Epithelial cell of prostate (primary cell): Measurements from ENCODE around the gene KRT5.
A peak's percentile ranks its signal among the peaks of the same experiment; 100 is the strongest.
"Not testable (repeated sequence)": the region's sequence is repeated elsewhere in the genome, so short reads cannot be mapped to it uniquely, and the experiment has no call there.

Experiments used
- DNase-seq: peaks from one replicate; pipeline ENCODE4 v3.0.0-alpha.2; 2011; ENCODE audit warnings: low read depth, low spot score
- H3K27ac ChIP-seq: fragments of 450-650 bp; 2 replicates; pipeline ENCODE4 v1.5.1; 2017; ENCODE audit warnings: mild to moderate bottlenecking

Gene KRT5

DNA sequence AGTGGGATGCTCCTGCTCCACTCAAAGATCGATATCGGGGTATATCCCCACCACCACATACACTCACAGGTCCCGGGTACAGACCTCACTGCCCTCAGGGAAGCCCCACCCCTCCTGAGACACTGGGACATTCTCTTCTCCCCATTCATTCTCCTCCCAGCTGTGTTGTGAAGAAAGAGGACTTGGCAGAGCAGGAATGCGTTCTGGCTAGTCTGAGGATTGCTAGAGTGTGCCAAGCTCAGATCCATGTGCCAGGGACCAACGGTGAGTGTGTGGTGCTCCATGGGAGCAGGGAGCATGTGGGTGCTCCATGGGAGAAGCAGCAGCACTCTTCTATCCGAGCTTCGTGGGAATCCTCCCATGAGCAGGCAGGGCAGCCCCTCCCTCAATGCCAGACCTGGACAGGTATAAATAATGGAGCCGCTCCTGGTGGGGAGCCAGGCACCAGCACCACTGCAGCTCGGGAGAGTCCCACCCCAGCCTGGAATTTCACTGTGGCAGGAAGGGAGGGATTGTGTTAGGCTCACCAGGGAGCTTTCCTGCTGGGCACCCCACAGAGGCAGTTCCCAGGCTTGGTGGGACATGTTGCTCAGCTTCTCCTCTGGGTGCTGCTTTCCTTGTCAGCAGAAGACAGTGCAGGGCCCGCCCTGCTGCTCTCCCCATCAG lies 2.3 kb upstream of the KRT5 start:
- DNase-seq = no peak
- peak overlapping the region; percentile 97 for H3K27ac ChIP-seq

DNA sequence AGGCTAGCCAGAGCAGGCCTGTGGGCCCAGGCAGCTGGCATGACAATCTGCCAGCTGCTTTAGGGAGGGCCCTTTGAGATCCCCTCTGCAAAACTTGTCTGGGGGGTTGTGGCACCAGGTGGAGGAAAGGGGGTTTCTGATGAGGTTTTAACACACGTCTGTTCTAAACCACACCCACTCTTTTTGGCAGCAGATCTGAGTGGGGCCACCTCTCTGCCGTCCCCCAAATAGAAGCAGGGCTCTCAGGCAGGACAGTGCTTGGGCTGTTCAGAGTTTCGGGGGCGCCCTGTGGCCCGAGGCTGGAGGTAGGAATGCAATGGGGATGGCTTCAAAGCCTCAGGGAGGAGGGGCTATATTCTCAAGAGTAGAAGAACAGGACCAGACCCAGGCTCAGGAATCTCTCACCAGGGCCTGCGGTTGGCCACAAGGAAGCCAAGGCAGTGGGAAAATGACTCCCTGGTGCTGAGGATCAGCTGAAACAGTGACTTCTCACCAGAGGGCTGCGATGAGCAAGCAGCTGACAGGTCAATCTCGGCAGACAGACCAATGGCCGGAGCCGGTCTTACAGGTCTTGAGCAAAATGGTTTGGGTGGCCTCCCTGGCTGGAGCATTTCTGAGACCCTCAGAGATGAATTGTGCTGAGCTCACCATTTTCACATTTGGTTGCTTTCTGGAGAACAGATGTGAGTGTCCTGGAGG lies 1.5 kb upstream of the KRT5 start:
- DNase-seq = peak; percentile 92
- H3K27ac ChIP-seq = peak overlapping the region; percentile 97

DNA sequence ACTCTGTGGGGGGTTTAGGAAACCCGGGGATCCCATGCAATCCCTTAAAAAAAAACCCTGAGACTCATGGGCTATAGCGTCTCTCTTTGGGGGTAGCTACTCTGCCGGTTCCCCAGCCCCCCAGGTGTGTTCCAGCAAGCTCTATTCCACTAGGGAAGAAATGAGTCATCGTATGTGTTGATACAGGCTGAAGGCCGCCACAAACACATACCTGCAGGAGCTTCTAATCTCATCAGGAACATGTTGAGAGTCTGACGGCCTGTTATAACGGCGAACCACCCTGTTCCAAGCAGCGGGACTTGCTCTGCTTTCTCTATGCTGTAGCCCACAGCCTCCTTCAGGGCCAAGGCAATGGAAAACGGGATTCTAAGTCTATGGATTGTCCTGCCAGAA lies 977 bp upstream of the KRT5 start:
- peak overlapping the region; percentile 97 for H3K27ac ChIP-seq
- peak; percentile 95 for DNase-seq

DNA sequence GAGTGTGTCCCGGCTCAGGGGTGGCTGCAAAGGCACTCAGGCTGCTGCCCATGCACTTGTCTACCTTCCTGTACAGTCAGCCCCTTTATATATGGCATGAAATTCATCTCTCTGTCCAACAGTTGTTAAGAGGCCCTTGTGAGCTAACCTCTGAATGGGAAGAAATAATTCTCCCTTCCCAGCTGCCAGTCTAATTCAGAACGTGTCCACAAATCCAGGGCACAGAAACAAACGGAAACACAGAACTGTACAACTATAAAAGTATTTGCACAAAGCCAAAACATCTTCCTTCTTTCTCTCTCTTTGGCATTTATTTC lies 849 bp downstream of the KRT5 start:
- peak overlapping the region; percentile 97 for H3K27ac ChIP-seq
- no peak for DNase-seq

DNA sequence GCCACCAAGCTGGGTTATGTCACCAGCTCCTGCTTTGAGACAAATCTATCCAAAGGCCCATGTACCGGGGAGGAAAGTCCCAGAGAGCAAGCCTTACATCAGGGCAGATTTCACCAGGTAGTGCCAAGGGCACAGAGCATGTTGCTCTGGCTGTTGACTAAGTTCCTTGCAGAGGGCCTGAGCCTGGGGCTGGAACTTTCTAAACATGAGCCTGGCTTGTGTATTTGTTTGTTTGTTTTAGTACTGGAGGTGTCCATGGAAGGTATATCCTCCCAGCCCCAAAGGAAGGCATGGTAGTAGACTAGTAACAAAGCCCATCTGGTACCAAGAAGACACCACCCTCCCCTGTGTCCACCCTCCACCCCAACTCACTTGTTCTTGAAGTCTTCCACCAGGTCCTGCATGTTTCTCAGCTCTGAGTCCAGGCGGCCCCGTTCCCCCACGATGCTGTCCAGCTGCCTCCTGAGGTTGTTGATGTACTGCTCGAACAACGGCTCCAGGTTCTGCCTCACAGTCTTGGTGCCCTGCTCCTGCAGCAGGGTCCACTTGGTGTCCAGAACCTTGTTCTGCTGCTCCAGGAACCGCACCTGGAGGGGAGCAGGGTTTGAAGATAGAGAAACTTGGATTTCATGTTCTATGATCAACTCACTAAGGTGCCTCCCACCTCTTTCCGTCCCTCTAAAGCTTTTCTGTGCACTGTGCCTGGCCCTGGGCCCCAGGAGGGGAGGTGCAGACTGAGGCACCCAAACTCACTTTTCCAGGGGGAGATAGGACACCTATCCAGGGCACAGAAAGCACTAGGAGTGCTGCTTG lies 1.4 kb downstream of the KRT5 start:
- H3K27ac ChIP-seq = peak overlapping the region; percentile 97
- no peak for DNase-seq

DNA sequence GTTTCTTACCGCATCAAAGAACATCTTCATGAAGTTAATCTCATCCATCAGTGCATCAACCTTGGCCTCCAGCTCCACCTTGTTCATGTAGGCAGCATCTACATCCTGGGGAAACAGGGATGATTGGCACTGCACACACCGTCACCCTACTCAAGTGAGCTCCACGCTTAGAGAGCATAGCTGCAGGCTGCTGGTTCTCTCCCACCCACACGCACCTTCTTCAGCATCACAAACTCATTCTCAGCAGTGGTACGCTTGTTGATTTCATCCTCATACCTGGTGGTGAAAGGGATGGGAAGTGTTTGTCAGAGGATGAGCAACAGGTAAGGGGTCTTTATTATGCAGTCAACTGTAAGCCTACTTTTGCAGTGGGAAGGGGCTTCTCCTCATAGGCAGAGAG lies 2.3 kb downstream of the KRT5 start:
- DNase-seq = no peak
- peak overlapping the region; percentile 97 for H3K27ac ChIP-seq

DNA sequence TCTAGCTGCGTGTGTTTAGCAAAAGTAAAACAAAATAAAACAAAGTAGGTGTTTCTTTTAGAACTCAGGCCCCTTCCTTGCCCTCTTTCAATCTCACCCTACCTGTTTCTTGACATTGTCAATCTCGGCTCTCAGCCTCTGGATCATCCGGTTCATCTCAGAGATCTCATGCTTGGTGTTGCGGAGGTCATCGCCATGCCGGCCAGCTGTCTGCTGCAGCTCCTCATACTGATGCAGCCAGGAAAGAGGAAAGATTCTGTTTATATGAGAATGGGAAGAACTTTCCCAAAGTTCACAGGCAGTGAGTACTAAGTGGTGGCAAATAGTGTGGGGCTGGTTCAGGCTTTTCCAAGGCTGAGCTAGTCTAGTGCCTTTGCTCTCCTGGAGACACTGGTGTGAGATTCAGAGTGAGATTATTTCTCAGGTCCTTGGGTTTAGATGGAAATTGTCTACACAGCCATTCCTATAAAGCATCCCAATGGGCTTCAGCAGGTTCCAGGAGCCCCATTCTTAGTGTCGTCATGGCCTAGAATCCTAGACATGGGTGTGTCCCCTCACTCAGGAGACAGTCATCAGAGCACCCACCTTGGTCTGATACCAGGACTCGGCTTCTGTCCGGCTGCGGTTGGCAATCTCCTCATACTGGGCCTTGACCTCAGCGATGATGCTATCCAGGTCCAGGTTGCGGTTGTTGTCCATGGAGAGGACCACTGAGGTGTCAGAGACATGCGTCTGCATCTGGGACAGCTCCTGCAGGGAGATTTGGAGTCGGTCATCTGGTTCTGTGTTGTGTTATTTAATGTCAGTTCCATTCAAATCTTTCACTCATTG lies 3.0 kb downstream of the KRT5 start:
- peak overlapping the region; percentile 97 for H3K27ac ChIP-seq
- no peak for DNase-seq

DNA sequence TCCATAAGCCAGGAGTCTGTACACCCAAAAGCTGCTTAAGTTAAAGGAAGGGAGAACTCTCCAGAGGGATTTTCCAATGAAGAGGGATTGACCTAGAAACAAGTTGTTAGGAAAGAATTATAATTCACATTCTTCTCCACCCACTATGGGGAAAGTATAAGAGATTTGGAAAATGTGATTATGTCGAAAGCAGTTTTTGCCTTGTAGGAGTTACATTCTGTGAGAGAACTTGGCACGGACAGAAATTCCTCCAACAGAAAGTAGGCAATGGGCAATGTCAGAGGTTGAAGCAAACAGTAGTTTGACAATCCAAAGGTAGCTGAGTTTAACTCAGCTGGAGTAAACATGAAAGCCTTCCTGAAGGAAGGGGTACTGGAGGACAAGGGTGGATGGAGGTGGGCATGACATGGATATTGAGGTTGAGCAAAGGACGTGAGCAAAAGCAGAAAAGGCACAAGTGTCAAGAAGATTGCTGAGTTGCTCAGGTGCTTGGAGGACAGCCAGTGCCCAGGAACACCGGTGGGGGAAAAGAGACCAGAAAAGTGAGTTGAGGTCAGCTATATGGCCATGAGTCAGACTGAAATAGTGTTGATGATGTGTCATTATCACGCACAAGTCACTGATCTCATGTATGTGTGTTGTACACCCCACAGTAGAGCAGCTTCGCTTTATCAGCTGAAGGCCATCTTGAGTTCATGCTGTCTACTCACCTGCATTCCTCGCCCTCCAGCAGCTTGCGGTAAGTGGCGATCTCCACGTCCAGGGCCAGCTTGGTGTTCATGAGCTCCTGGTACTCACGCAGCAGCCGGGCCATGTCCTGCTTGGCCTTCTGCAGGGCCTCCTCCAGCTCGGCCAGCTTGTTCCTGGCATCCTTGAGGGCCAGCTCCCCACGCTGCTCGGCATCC lies 4.0 kb downstream of the KRT5 start:
- H3K27ac ChIP-seq = peak overlapping the region; percentile 97
- DNase-seq = no peak

DNA sequence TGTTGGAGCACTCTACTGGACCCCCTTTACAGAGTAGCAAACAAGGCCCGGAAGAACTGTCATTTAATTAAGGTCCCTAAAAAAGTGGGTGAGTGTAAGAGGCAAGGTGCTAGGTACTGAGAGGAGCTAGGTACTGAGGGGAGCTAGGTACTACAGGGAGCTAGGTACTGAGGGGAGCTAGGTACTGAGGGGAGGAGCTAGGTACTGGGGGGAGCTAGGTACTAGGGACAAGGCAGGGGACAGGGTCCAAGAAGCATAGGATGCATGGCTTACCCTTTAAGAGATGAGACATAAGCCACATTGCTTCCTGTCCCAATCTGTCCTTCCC lies 4.9 kb downstream of the KRT5 start:
- DNase-seq = no peak
- peak overlapping the region; percentile 97 for H3K27ac ChIP-seq

DNA sequence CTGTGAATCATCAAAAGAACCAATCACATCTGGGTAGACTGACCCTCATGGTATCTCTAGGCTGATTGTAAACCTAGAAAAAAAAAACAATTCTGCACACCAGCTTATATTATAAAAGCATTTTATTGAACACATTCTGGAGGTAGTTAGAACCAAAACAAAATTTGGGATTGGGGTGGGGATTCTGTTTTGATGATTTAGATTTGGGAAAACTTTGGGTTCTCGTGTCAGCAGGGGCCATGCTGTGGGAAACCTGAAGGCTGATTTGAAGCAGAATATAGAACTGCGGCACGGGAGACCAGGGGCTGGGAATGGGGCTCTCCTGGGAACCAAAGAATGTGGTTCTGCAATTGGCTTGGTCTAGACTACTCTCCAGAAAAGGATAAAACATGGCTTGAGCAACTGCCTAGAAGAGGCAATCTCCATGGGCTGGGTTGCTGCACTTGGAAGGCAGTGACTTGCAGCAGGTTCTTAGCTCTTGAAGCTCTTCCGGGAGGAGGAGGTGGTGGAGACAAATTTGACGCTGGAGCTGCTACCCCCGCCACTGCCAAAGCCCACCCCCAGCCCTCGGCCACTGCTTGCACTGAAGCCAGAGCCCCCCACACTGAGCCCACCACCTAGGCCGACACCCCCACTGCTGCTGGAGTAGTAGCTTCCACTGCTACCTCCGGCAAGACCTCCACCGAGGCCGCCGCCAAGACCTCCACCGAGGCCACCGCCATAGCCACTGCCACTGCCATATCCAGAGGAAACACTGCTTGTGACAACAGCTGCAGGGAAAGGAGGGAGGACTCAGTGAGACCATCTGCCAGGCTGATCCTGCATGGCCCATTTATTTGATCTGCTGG lies 5.5 kb downstream of the KRT5 start:
- no peak for DNase-seq
- H3K27ac ChIP-seq = peak overlapping the region; percentile 97

DNA sequence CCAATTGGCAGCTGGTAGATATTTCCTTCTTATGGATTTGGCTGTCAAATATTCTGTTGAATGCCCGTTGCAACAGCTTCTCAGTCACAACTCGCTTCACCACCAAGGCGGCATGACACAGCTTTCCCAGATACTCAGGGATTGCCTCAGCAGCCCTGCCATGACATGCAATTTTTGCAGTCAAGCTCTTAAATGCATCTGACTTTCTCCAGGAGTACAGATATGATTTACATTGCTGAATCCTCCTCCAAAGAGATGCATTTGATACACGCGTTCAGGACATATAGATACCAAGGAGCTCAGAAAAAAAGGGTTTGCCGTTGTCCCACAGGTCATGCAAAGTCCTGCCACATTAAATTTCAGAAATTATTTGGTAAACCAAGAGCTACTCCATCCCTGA lies 6.5 kb downstream of the KRT5 start:
- DNase-seq = no peak
- peak overlapping the region; percentile 97 for H3K27ac ChIP-seq

DNA sequence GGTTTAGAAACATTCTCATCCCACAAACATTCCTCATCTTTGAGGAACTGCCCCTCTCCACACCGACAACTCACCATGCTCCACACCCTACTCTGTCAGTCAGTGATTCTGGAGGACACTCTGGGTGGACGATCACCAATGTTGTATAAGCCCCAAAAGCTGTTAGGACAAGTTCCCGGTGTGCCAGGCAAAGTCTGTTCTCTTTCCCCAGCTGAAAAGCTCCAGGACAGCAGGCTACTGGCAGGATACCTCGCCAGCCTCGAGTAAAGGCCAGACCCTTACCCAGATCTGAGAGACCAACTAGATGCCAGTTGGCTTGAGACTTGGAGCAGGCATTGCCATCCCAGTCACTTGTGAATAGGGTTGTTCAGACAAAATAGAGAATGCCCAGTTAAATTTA lies 12.0 kb downstream of the KRT5 start:
- H3K27ac ChIP-seq = peak overlapping the region; percentile 39
- no peak for DNase-seq

DNA sequence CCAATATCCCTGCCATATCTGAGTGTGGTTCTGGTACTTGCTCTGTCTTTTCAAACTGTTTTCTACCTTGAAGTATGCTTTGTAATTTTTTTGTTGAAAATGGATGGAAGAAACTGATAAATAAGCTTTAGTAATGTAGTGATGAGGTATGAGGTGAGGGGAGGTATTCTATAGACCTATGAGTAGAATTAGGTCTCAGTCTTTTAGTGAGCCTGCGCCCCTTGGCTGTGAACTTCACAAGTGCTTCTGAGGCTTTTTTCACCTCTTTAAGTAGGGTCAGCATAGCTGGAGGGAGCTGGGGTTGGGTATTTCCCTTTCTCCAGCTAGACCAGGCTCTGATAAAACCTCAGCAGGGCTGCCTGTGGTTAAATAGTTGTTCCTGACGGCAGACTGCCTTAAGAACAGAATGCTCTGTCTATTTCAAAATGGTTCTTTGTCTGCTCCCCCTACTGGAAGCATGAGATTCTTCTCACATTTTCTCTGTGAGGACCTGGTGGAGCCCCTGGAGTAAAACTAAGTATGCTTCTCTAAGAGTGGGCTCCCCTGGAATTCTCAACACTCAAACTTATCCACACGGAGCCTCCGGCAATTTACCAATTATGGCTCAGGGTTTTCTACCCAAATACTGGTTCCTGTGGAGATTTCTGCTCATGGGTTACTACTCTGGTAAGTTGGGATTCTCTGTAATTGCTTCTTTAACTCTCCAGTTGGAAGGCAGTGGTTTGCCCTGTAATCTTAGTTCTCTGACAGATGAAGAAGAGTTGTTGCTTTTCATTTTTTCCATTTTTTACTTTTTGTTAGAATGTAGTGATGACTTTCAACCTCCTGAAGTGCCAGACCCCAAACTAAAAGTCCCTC lies 13.1 kb downstream of the KRT5 start:
- H3K27ac ChIP-seq = peak overlapping the region; percentile 39
- DNase-seq = no peak

DNA sequence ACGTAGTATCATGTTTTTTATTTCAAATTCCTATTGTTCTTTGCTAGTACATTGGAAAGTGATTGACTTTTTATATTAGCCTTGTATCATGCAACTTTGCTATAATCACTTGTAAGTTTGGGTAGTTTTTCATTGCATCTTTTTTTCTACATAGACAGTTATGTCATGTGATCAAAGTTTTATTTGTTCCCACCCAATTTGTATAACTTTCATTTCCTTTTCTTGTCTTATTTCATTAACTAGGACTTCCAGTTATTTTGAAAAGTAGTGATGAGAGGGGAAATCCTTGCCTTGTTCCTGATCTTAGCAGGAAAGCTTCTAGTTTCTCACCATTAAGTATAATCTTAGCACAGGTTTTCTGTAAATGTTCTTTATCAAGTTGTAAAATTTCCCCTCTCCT lies 17.3 kb downstream of the KRT5 start:
- H3K27ac ChIP-seq = no peak overlapping the region

DNA sequence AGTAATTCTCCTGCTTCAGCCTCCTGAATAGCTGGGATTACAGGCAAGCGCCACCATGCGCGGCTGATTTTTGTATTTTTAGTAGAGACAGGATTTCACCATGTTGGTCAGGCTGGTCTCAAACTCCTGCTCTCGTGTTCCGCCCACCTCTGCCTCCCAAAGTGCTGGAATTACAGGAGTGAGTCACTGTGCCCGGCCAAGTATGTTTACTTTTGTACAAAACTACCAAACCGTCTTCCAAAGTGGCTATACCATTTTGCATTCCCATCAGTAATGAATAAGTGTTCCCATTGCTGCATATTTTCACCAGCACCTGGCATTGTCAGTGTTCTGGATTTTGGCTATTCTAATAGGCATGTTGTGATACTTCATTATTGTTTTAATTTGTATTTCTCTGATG lies 18.7 kb downstream of the KRT5 start:
- peak overlapping the region; percentile 99 for H3K27ac ChIP-seq
- DNase-seq = no peak

More for the DNA sequence above, 17.3 kb downstream of the KRT5 start:
- DNase-seq = no peak

DNA sequence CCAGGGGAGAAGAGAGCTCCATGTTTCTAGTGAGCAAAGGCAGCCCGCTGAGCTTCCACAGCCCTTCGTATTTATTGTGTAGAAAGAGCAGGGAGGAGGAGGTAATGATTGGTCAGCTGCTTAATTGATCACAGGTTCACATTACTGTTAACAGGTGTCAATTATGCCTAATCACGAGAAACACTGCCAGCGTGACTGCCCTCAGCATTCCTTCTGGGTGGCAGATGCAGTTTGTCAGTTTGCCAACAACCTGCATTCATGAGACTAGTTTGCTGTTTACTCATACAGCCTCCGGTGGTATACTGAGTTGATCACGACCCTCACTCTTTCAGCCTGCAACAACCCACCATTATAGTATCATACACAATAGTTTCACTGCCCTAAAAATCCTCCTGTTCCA lies 19.6 kb downstream of the KRT5 start:
- not testable (repeated sequence) for DNase-seq

DNA sequence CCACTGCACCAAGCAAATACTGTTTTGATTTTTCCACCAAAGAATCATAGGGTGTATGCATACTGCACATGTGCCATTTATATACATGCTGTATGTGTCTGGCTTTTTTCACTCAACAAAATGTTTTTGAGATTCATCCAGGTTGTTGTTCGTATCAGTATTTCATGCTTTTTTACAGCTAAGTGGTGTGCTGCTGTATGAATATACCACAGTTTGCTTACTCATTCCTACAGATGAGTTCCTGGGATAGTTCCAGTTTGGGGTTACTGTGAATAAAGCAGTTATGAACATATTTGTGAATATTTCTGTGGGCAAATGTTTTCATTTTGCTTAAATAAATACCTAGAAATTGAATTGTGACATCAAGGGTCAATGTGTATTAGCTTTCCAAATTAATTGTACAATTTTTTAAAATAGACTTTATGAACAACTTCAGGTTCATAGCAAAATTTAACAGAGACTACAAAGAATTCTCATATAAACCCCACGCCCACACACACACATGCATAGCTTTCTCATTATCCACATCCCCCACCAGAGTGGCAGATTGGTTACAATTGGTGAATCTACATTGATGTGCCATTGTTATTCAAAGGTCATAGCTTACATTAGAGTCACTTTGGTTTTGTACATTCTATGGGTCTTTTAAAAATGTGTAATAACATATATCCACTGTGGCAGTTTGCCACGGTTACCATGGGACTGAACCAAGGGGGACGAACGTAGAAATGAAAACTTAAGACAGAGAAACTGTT lies 20.2 kb downstream of the KRT5 start:
- H3K27ac ChIP-seq = peak overlapping the region; percentile 99
- no peak for DNase-seq

More for the DNA sequence above, 19.6 kb downstream of the KRT5 start:
- H3K27ac ChIP-seq = peak overlapping the region; percentile 99
